WI38 (cell line): ENCODE measurements around the gene GAK.

ENCODE experiments used
- H3K4me3 ChIP-seq: 2 replicates; pipeline ENCODE4 v1.5.1; 2011; ENCODE audit warnings: low read depth, mild to moderate bottlenecking, control low read depth, low read length
- CTCF ChIP-seq: IDR thresholded peaks from 2 replicates; pipeline ENCODE4 v1.5.1; 2012; ENCODE audit warnings: low read depth, mild to moderate bottlenecking, control low read depth, low read length

GAK gene

DNA sequence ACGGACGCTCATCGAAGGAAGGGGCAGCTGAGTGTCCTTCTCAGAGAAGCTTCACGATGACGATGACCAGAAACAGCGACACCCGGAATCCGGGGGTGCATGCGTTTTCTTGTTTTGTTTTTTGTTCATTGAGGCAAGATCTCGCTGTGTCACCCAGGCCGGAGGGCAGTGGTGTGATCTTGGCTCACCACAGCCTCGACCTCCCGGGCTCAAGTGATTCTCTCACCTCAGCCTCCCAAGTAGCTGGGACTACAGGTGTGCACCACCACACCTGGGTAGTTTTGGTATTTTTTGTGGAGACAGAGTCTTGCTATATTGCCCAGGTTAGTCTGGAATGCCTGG is 21.4 kb upstream of the GAK start:
- H3K4me3 ChIP-seq: no peak overlapping the region
- TF ChIP-seq CTCF: no peak

GRCh38 chr4:952881-953573 is 20.9 kb upstream of the GAK start:
- TF ChIP-seq CTCF: no peak
- H3K4me3 ChIP-seq: no peak overlapping the region

DNA sequence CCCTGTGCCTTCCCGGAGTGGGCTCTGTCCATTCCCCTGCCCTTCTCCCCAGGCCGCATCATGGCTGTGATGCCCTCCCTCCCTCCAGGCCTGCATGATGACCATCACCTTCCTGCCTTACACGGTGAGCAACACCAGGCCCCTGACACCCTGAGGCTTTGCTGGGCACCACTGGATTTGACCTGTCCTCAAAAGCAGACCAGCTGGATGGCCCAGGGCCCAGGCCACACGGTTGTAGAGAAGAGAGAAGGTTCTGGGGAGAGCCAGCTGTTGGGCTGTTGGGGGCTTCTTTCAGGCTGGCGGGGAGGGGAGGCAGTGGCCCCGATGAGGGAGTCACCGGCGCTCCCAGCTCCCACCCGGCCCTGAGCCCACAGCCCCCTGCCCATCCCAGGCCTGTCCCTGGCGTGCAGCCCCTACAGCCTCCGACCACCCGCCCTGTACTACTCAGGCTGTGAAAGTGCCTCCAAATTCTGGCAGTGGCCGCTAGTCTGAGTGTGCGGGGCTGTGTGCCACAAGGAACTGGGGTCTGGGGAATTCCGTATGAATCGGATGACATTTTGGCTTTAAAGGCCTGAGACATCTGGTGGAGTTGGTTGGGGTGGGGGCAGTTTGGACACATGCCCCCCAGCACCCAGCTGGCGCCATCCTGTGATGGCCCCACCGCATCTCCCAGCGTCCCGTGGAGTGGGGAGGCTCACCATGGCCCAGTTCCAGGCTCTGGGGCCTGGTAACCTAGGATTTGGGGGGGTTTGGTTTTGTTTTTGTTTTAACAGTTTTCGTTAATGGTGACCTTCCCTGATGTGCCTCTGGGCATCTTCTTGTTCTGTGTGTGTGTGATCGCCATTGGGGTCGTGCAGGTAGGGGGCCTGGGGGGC is 19.7 kb upstream of the GAK start:
- H3K4me3 ChIP-seq: no peak overlapping the region
- TF ChIP-seq CTCF: no peak

DNA sequence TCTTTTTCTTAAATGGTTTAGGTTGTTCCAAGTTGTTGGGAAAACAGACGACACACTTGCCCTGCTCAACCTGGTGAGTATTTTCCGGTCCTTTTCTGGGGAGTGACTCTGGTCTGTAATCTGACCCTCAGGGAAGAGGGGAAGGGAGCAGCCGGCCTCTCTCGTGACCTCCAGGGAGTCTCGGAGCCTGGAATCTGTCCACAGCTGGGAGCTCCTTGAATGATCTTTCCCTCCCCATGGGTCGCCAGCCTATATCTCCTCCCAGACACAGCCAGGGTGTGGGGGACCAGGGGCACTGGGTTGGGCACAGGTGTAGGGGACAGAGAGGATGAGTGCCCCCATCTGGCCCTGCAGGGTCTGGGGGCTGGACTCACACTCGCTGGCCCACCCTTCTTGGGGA is 19.1 kb upstream of the GAK start:
- H3K4me3 ChIP-seq: no peak overlapping the region

GRCh38 chr4:950136-951020 is 18.3 kb upstream of the GAK start:
- TF ChIP-seq CTCF: no peak
- no peak overlapping the region for H3K4me3 ChIP-seq

More for the DNA sequence above, 19.1 kb upstream of the GAK start:
- TF ChIP-seq CTCF: no peak

DNA sequence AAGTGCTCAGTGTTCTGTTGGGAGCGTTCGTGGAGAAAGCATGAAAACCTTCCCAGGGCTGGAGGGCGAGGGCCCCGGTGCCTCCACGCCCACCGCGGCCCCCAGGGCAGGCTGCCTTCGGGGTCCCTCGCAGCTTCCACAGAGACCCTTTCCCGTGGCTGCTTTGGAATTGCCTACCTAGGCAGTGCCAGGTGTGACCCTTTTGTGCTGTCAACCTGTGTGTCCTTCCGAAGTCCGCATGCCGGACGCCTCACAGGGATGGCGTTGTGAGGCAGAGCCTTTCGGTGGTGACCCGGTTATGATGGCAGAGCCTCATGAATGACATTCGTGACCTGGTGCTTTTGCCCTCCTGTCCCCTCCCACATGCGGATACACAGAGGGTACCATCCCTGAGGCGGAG is 17.5 kb upstream of the GAK start:
- TF ChIP-seq CTCF: no peak

DNA sequence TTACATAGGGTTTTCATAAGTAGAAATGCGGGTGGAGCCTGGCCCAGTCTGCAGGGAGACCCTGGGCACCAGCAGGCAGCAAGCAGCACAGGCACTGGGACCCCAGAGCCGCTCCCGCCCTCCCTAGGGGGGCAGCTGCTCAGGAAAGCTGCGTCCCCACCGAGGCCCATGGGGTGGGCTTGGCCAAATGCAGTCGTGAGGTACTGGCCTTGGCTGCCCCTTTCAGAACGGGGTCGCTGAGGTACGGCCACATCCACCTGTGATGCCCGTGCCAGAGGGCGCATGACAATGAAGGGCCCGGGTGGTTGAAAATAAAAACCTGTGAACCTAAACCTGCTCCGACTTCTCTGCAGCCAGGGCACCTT is 16.8 kb upstream of the GAK start:
- TF ChIP-seq CTCF: no peak
- H3K4me3 ChIP-seq: no peak overlapping the region

More for the DNA sequence above, 17.5 kb upstream of the GAK start:
- H3K4me3 ChIP-seq: no peak overlapping the region
